Bronchial epithelial cell (primary cell): Measurements from ENCODE around the gene FXYD1. TPM values are rescaled to one million over a fixed set of nuclear protein-coding genes. Genes with fewer than 3 reads are reported as not detected.

Source experiments
- DNase-seq: peaks from one replicate; pipeline ENCODE4 v3.0.0-alpha.2; 2010; ENCODE audit warnings: low read depth
- FAIRE-seq: peaks from 2 replicates; lab custom pipeline; 2011; peaks lifted over from hg19 to GRCh38; lab: Jason Lieb, UNC
- H3K27me3 ChIP-seq: 2 replicates; pipeline ENCODE4 v1.5.1; 2011; ENCODE audit warnings: low read length; ENCODE audit not compliant: control insufficient read depth, insufficient read depth
- H3K36me3 ChIP-seq: 2 replicates; pipeline ENCODE4 v1.5.1; 2011; ENCODE audit warnings: low read length; ENCODE audit not compliant: control insufficient read depth, insufficient read depth
- H3K4me3 ChIP-seq: 2 replicates; pipeline ENCODE4 v1.5.1; 2011; ENCODE audit warnings: mild to moderate bottlenecking, low read depth, low read length, control low read depth
- CTCF ChIP-seq: IDR thresholded peaks from 2 replicates; pipeline ENCODE4 v1.5.1; 2011; ENCODE audit warnings: mild to moderate bottlenecking, moderate library complexity, low read length, control low read depth, inconsistent platforms; ENCODE audit not compliant: insufficient read depth, severe bottlenecking
- total RNA-seq: library from RNA; depleted of rRNA; stranded (reverse); fragments of >200 nt; gene quantifications from 2 replicates; pipeline ENCODE4 v1.2.1, GENCODE V29; 2014

Gene FXYD1
- total RNA-seq, 1 donor from 2014 or later: not detected

DNA sequence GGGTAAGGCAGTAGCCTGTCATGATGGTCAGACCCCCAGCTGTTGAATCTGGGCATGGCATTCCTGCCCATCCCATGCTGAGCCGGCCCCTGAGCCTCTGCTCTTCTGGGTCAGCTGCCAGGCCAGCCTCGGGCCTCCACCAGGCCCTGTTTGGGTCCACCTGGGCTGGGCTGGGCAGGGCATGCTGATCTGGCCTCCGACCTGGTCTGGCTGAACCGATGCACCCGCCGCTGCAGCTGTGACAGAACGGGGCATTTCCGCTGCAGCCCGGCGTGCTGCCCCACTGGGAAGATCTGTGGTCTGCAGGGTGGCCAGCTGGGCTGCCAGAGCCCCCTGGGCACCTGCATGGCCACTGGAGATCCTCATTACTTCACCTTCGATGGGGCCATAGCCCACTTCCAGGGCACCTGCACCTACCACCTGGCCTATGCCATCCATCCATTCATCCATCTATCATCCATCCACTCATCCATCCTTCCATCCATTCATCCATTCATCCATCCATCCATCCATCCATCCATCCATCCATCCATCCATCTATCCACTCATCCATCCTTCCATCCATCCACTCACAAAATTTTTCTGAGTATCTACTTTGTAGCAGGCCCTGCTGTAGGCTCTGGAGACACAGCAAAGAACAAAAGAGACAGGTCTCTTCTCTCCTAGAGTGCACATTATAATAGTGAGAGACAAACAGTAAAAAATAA lies 44.5 kb upstream of the FXYD1 start:
- H3K27me3 ChIP-seq: no peaks in the 10 kb centered on the region
- no peak for FAIRE-seq
- no peak overlapping the region for H3K4me3 ChIP-seq
- no peak for TF ChIP-seq CTCF
- H3K36me3 ChIP-seq: no peaks in the 10 kb centered on the region
- DNase-seq: no peak

GRCh38 chr19:35094656-35095055 lies 44.0 kb upstream of the FXYD1 start:
- FAIRE-seq: no peak
- Histone ChIP-seq H3K4me3 (no peak overlapping the region), H3K36me3 (no peaks in the 10 kb centered on the region), H3K27me3 (no peaks in the 10 kb centered on the region)
- DNase-seq: no peak
- TF ChIP-seq CTCF: no peak

- DNase-seq (peak; percentile 87), FAIRE-seq (no peak)
- Histone ChIP-seq H3K36me3 (no peaks in the 10 kb centered on the region), H3K4me3 (no peak overlapping the region), H3K27me3 (no peaks in the 10 kb centered on the region)
- peak; percentile 31 for TF ChIP-seq CTCF
These were observed 42.8 kb upstream of the FXYD1 start for GRCh38 chr19:35095667-35096368.

GRCh38 chr19:35098413-35099049 lies 40.1 kb upstream of the FXYD1 start:
- FAIRE-seq: no peak
- DNase-seq: peak; percentile 76
- no peak for TF ChIP-seq CTCF
- Histone ChIP-seq H3K36me3 (no peaks in the 10 kb centered on the region), H3K27me3 (no peaks in the 10 kb centered on the region), H3K4me3 (no peak overlapping the region)

DNA sequence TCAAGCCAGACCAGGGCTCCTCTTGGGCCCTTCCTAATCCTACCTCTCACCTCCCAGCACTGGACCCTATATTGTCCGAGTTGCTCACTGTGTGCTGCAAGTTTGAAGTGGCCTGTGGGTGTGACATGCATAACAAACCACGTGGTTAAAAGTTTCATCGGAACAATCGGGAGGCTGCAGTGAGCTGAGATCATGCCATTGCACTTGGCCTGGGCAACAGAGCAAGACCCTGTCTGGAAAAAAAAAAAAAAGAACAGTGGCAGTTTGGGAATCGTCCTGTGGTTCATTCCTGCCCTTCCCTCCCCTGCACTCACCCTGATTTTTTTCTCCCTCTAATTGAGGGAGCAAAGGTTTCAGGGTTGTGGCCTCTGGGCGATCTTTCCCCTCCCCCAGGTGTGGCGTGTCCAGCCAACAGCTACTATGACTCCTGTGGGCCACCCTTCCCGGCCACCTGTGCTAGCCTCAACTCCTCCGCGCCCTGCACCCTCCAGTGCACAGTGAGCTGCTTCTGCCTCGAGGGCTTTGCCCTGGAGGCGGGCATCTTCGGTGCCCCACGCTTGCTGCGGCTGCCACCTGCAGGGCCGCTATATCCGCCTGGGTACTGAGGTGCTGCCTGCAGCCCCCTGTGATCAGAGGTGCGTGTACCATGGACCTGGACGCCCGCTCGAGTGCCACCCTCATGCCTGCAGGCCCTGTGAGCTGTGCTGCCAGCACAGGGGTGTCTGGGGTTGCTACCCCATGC lies 39.3 kb upstream of the FXYD1 start:
- no peak for TF ChIP-seq CTCF
- DNase-seq: no peak
- FAIRE-seq: no peak
- H3K4me3 ChIP-seq: no peak overlapping the region
- H3K27me3 ChIP-seq: no peaks in the 10 kb centered on the region
- no peaks in the 10 kb centered on the region for H3K36me3 ChIP-seq
